ENCODE data around the gene ASIC1. TPM values are rescaled to one million over a fixed set of nuclear protein-coding genes. Genes with fewer than 3 reads are reported as not detected.

ASIC1 gene
- total RNA-seq, 6 experiments from 2014 or later = 1.3 to 2.4 (median 1.6) TPM

DNA sequence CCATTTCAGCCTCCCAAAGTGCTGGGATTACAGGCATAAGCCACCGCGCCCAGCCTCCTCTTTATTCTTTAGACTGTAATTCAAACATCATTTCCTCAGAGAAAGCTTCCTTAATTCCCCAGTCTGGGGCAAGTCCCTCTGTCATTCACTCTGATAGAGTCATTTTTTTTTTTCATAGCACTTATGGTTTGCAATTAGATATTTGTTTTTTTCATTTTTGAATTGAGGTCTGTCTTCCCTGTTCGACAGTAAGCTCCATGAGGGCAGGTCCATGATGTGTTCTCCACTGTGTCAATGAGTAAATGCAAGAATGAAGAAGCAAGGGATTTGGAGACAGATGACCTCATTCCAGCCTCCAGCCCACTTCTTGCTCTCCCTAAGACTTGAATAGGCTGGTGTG lies 12.1 kb downstream of the ASIC1 start:
- Mint-ChIP-seq H3K36me3 (ENCODE audit: low read depth) (no peaks in the 10 kb centered on the region), H3K4me1 (ENCODE audit: low read depth) (peaks cover 14% of the 10 kb centered on the region), H3K27me3 (ENCODE audit: insufficient read depth) (peaks cover 2% of the 10 kb centered on the region; the same call in 1 of the 2 replicates), H3K4me3 (no peak overlapping the region), H3K27ac (no peak overlapping the region), H3K9me3 (no peaks in the 10 kb centered on the region)
- TF ChIP-seq, protein P1, sequence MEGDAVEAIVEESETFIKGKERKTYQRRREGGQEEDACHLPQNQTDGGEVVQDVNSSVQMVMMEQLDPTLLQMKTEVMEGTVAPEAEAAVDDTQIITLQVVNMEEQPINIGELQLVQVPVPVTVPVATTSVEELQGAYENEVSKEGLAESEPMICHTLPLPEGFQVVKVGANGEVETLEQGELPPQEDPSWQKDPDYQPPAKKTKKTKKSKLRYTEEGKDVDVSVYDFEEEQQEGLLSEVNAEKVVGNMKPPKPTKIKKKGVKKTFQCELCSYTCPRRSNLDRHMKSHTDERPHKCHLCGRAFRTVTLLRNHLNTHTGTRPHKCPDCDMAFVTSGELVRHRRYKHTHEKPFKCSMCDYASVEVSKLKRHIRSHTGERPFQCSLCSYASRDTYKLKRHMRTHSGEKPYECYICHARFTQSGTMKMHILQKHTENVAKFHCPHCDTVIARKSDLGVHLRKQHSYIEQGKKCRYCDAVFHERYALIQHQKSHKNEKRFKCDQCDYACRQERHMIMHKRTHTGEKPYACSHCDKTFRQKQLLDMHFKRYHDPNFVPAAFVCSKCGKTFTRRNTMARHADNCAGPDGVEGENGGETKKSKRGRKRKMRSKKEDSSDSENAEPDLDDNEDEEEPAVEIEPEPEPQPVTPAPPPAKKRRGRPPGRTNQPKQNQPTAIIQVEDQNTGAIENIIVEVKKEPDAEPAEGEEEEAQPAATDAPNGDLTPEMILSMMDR (IDR thresholded peaks at IDR 0.05) = no peak
- DNase-seq = no peak

DNA sequence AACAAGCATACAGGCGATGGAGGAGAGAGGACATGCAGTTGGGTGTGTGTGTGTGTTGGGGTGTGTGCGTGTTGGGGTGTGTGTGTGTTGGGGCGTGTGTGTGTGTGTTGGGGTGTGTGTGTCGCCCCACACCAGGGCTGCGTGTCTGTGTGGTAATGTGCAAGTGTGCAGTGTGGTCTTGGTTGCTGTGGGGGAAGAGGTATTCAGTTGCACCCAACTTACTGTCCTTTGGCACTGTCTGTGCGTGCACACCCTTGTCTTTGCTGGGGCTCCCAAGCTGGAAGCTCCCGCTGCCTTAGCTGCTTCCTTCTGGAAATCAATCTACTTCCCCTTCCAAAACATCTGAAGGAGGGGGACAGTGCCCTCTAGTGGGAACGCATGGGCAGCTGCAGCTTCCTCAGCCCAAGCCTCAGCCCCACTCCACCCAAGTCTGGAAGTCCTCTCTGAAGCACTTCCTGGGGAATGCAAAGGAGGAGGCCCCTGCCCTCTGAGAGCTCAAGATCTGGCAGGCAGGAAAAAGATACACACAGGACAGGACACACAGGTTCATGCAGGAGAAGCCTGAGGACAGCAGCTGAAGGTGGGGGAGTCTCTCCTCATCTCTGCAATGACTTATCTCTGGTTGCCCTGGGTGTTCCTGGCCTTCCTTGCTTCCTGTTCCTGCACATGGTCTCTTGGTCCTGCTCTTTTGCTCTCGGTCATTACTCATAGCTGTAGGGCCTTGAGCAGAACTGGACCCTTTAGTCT lies 13.1 kb downstream of the ASIC1 start:
- DNase-seq = peak; percentile 76
- peaks cover 21% of the 10 kb centered on the region for H3K4me1 Mint-ChIP-seq (ENCODE audit: low read depth)
- TF ChIP-seq, protein P1 (IDR thresholded peaks at IDR 0.05) = peak; percentile 94
- peak overlapping the region; percentile 8; the same call in 1 of the 2 replicates for H3K4me3 Mint-ChIP-seq
- peak overlapping the region; percentile 66 for H3K27ac Mint-ChIP-seq
- H3K9me3 Mint-ChIP-seq = no peaks in the 10 kb centered on the region
- peaks cover 2% of the 10 kb centered on the region; the same call in 1 of the 2 replicates for H3K27me3 Mint-ChIP-seq (ENCODE audit: insufficient read depth)
- no peaks in the 10 kb centered on the region for H3K36me3 Mint-ChIP-seq (ENCODE audit: low read depth)

DNA sequence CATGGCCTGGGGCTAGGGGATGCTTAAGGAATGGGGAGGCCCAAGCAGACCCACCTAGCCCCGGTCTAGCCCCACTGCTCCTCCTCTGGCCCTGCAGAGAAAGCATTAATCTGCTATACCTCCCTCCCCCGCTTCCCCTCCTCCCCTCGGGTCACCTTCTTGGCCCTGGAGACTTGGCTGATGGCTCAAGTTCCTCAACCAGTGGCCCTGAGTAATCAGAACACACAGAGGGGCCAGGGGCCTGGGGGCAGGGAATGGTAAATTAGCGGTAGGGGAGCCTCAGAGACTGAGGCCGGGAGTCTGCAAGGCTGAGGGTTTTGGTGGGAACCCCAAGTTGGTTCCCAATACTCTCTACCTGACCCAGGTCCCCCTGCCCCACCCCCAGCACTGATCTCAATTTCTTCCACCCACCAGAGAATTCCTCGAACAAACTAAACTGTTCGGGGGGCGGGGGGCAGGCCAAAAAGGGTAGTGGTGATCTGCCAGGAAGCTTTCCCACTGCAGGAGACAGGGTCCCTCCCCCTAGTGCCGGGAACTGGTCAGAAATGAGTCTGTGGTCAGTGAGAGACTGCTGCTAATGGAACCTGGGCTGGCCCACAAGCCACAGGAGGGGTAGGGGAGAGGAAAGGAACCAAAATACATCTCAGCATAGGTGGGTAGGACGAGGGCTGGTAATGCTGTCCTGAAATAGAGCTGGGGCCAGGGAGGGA lies 15.0 kb downstream of the ASIC1 start:
- TF ChIP-seq, protein P1 (IDR thresholded peaks at IDR 0.05) = no peak
- Mint-ChIP-seq H3K4me3 (no peak overlapping the region), H3K4me1 (ENCODE audit: low read depth) (peaks cover 23% of the 10 kb centered on the region), H3K27me3 (ENCODE audit: insufficient read depth) (peaks cover 5% of the 10 kb centered on the region), H3K9me3 (no peaks in the 10 kb centered on the region), H3K27ac (no peak overlapping the region), H3K36me3 (ENCODE audit: low read depth) (no peaks in the 10 kb centered on the region)
- no peak for DNase-seq

DNA sequence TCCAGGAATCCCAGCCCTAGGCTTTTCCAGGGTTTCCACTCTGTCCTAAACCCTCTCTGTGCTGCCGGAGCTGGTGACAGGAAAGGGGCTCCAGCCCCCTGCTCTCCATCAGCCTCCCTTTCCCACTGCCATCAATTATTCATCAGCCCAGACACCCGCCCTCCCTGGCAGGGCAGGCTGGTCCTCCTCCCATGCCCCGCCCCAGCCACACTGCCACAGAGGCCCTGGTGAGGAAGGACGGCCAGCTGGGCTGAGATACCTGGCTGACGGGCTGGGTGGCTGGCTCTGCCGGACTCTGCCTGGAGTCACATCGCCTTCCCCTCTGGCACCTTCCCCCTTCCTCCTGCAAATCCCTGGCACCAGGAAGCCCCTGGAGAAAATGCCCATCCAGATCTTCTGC lies 15.8 kb downstream of the ASIC1 start:
- H3K4me1 Mint-ChIP-seq (ENCODE audit: low read depth) = peaks cover 23% of the 10 kb centered on the region

DNA sequence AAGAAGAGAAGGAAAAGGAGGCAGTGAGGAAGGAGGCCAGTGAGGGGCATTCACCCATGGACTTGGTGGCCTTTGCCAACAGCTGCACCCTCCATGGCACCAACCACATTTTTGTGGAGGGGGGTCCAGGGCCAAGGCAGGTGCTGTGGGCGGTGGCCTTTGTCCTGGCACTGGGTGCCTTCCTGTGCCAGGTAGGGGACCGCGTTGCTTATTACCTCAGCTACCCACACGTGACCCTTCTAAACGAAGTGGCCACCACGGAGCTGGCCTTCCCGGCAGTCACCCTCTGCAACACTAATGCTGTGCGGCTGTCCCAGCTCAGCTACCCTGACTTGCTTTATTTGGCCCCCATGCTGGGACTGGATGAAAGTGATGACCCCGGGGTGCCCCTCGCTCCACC lies 16.3 kb downstream of the ASIC1 start:
- no peak for DNase-seq
- H3K36me3 Mint-ChIP-seq (ENCODE audit: low read depth) = no peaks in the 10 kb centered on the region
- no peaks in the 10 kb centered on the region for H3K9me3 Mint-ChIP-seq
- no peak overlapping the region for H3K4me3 Mint-ChIP-seq
- H3K27me3 Mint-ChIP-seq (ENCODE audit: insufficient read depth) = peaks cover 6% of the 10 kb centered on the region
- H3K4me1 Mint-ChIP-seq (ENCODE audit: low read depth) = peaks cover 23% of the 10 kb centered on the region
- TF ChIP-seq, protein P1 (IDR thresholded peaks at IDR 0.05) = no peak
- H3K27ac Mint-ChIP-seq = no peak overlapping the region

More for the DNA sequence above, 15.8 kb downstream of the ASIC1 start:
- TF ChIP-seq, protein P1 (IDR thresholded peaks at IDR 0.05) = no peak
- no peaks in the 10 kb centered on the region for H3K9me3 Mint-ChIP-seq
- H3K36me3 Mint-ChIP-seq (ENCODE audit: low read depth) = no peaks in the 10 kb centered on the region
- H3K27ac Mint-ChIP-seq = no peak overlapping the region
- peaks cover 5% of the 10 kb centered on the region for H3K27me3 Mint-ChIP-seq (ENCODE audit: insufficient read depth)
- DNase-seq = no peak
- H3K4me3 Mint-ChIP-seq = no peak overlapping the region

Measured in HFFc6 (cell line).